Measurements from ENCODE around the gene COL9A1.

The COL9A1 gene

DNA sequence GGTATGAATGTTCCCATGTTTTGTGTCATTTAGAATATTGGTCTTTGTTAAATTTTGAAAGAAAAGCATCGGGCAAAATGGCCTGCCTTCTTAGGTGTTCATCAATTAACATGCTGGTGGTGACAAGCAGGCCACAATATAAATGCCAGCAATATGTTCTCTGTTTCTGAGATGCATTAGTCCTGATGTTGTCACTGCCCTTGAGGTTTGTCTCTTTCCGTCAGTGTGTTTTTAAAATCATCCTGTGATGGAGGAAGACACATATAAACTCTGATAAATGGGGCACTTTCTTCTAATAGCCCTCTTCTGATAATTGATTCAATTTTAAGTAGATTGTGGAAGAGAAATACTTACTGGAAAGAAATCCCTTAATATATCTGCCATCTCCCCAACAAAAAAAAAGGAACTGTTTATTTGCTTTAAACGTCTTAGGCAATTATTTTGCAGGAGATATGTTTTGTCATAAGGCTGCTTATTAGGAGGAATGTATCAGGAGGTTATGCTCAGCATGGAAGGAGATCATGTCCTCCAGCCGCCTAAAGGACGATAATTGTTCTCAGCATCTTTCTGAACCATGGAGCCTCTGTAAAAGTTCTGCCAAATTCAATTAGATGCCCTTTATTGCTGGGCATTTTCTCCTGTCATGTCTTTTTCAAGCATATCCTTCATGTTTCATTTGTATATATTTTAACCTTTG is 134.1 kb downstream of the COL9A1 start:
- TF ChIP-seq, protein P1, sequence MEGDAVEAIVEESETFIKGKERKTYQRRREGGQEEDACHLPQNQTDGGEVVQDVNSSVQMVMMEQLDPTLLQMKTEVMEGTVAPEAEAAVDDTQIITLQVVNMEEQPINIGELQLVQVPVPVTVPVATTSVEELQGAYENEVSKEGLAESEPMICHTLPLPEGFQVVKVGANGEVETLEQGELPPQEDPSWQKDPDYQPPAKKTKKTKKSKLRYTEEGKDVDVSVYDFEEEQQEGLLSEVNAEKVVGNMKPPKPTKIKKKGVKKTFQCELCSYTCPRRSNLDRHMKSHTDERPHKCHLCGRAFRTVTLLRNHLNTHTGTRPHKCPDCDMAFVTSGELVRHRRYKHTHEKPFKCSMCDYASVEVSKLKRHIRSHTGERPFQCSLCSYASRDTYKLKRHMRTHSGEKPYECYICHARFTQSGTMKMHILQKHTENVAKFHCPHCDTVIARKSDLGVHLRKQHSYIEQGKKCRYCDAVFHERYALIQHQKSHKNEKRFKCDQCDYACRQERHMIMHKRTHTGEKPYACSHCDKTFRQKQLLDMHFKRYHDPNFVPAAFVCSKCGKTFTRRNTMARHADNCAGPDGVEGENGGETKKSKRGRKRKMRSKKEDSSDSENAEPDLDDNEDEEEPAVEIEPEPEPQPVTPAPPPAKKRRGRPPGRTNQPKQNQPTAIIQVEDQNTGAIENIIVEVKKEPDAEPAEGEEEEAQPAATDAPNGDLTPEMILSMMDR (conservative IDR thresholded peaks at IDR 0.05; ENCODE audit: low read depth, low read length) = no peak
- H3K4me3 ChIP-seq (ENCODE audit: low read depth, low read length) = no peak overlapping the region
- no peak for DNase-seq (ENCODE audit: low read depth)

Data from choroid plexus epithelial cell (primary cell).